HL-60/S4 treated with phorbol 12-myristate 13-acetate at 8.2 ng/mL for 4 days and 3 days (cell line): Measurements from ENCODE around the gene DDA1.
"Not testable (repeated sequence)": the region's sequence is repeated elsewhere in the genome, so short reads cannot be mapped to it uniquely, and the experiment has no call there.

Source experiments
- in situ Hi-C: fragments of 300-500 bp; cut with MboI; formaldehyde crosslinking; loops from 2 replicates; pipeline ENCODE4 v1.15.0; 2022; ENCODE audit warnings: low sequenced_read_pairs

The DDA1 gene

GRCh38 chr19:17309198-17309964, at the start of gene DDA1:
TSS of gene DDA1 (plus strand) at chr19:17309563. CDS start at chr19:17309655, 92 bp downstream.
- in situ Hi-C loops = no loop called here

- in situ Hi-C loops = no loop called here
Observed at GRCh38 chr19:17259934-17260333, 49.4 kb upstream of the DDA1 start.

GRCh38 chr19:17260842-17261325, 48.5 kb upstream of the DDA1 start:
- in situ Hi-C loops = no loop called here

- in situ Hi-C loops = no loop called here
Observed at GRCh38 chr19:17262557-17262956, 46.8 kb upstream of the DDA1 start.

GRCh38 chr19:17263712-17264640, 45.4 kb upstream of the DDA1 start:
- in situ Hi-C loops = no loop called here

GRCh38 chr19:17264641-17264979, 44.8 kb upstream of the DDA1 start, which contains the start of gene USHBP1:
TSS of gene USHBP1 (minus strand) at chr19:17264745. CDS start at chr19:17264299, 446 bp downstream.
- in situ Hi-C loops = no loop called here

- in situ Hi-C loops = no loop called here
Observed at GRCh38 chr19:17266026-17266425, 43.3 kb upstream of the DDA1 start.

GRCh38 chr19:17266589-17266974, 42.8 kb upstream of the DDA1 start:
- in situ Hi-C loops = no loop called here

- in situ Hi-C loops = no loop called here
Observed at GRCh38 chr19:17266975-17267788, 42.2 kb upstream of the DDA1 start, which contains the start of gene BABAM1. TSS of gene BABAM1 (plus strand) at chr19:17267443. CDS start at chr19:17268807, 1,364 bp downstream.

- in situ Hi-C loops = no loop called here
Observed at GRCh38 chr19:17268754-17269153, 40.6 kb upstream of the DDA1 start.

GRCh38 chr19:17274892-17275291, 34.5 kb upstream of the DDA1 start:
- in situ Hi-C loops = not testable (repeated sequence)

GRCh38 chr19:17275441-17276175, 33.8 kb upstream of the DDA1 start:
- in situ Hi-C loops = no loop called here

GRCh38 chr19:17279436-17279835, 29.9 kb upstream of the DDA1 start:
- in situ Hi-C loops = no loop called here

GRCh38 chr19:17281391-17282304, 27.7 kb upstream of the DDA1 start, which contains the start of gene ANKLE1:
TSS of gene ANKLE1 (plus strand) at chr19:17281901. CDS start at chr19:17281921, 20 bp downstream.
- in situ Hi-C loops = loop anchor here (10.0 kb wide), 1 partner anchor 517 kb away; no protein-coding TSS in a partner anchor

- in situ Hi-C loops = loop anchor here (10.0 kb wide), 1 partner anchor 518 kb away; no protein-coding TSS in a partner anchor
Observed at GRCh38 chr19:17282488-17283125, 26.8 kb upstream of the DDA1 start.

- in situ Hi-C loops = loop anchor here (10.0 kb wide), 1 partner anchor 519 kb away; no protein-coding TSS in a partner anchor
Observed at GRCh38 chr19:17283504-17283996, 25.8 kb upstream of the DDA1 start.

- in situ Hi-C loops = loop anchor here (10.0 kb wide), 1 partner anchor 521 kb away; no protein-coding TSS in a partner anchor
Observed at GRCh38 chr19:17285415-17286135, 23.8 kb upstream of the DDA1 start.
